OCI-LY3 (cell line): ENCODE measurements around the gene HHLA2.

Source experiments
- H2AFZ ChIP-seq: fragments of 200-600, 300-600 bp; shearing (Covaris generic); 2 replicates; pipeline ENCODE4 v1.6.0; 2014; ENCODE audit warnings: antibody characterized with exemption, low read depth, low read length
- H3K27ac ChIP-seq: fragments of 200-600, 300-600 bp; sonication (generic); 2 replicates; pipeline ENCODE4 v1.5.1; 2014; ENCODE audit warnings: mild to moderate bottlenecking, low read length, moderate library complexity, mixed read lengths
- H3K27me3 ChIP-seq: fragments of 200-600, 300-600 bp; sonication (generic); 2 replicates; pipeline ENCODE4 v1.6.1; 2014; ENCODE audit warnings: low read depth, low read length, mixed read lengths
- H3K36me3 ChIP-seq: fragments of 200-600, 300-600 bp; sonication (generic); replicated peaks from 2 replicates; pipeline ENCODE3; 2014; ENCODE audit warnings: low read depth, low read length, mixed read lengths
- H3K4me1 ChIP-seq: fragments of 300-600, 200-600 bp; sonication (generic); 2 replicates; pipeline ENCODE4 v1.6.1; 2014; ENCODE audit warnings: low read length, mixed read lengths
- H3K4me2 ChIP-seq: fragments of 200-600, 300-600 bp; sonication (generic); 2 replicates; pipeline ENCODE4 v1.6.1; 2014; ENCODE audit warnings: low read length, mixed read lengths
- H3K4me3 ChIP-seq: fragments of 300-600, 200-600 bp; sonication (generic); 2 replicates; pipeline ENCODE4 v1.5.1; 2014; ENCODE audit warnings: antibody characterized with exemption, mild to moderate bottlenecking, low read length, moderate library complexity
- H3K79me2 ChIP-seq: fragments of 300-600, 200-600 bp; shearing (Covaris generic); 2 replicates; pipeline ENCODE4 v1.6.1; 2014; ENCODE audit warnings: mild to moderate bottlenecking, low read length, mixed read lengths
- H3K9ac ChIP-seq: fragments of 300-600, 200-600 bp; shearing (Covaris generic); 2 replicates; pipeline ENCODE4 v1.6.0; 2014; ENCODE audit warnings: mild to moderate bottlenecking, low read length, moderate library complexity
- H3K9me3 ChIP-seq: fragments of 200-600, 300-600 bp; shearing (Covaris generic); 2 replicates; pipeline ENCODE4 v1.6.1; 2014; ENCODE audit warnings: low read length, mixed read lengths; ENCODE audit not compliant: insufficient read depth
- H4K20me1 ChIP-seq: fragments of 200-600, 300-600 bp; sonication (generic); 2 replicates; pipeline ENCODE4 v1.6.1; 2016; ENCODE audit warnings: low read length, mixed read lengths; ENCODE audit not compliant: insufficient read depth
- CTCF ChIP-seq: fragments of 200-600, 300-600 bp; sonication (generic); IDR thresholded peaks from 2 replicates; pipeline ENCODE4 v1.5.1; 2014; ENCODE audit warnings: antibody characterized with exemption, low read length, low read depth
- EZH2phosphoT487 ChIP-seq: fragments of 200-600 bp; shearing (Covaris generic); IDR thresholded peaks from 2 replicates; pipeline ENCODE4 v1.6.1; 2018; ENCODE audit warnings: antibody characterized with exemption, mixed run types, low read depth

The HHLA2 gene

DNA sequence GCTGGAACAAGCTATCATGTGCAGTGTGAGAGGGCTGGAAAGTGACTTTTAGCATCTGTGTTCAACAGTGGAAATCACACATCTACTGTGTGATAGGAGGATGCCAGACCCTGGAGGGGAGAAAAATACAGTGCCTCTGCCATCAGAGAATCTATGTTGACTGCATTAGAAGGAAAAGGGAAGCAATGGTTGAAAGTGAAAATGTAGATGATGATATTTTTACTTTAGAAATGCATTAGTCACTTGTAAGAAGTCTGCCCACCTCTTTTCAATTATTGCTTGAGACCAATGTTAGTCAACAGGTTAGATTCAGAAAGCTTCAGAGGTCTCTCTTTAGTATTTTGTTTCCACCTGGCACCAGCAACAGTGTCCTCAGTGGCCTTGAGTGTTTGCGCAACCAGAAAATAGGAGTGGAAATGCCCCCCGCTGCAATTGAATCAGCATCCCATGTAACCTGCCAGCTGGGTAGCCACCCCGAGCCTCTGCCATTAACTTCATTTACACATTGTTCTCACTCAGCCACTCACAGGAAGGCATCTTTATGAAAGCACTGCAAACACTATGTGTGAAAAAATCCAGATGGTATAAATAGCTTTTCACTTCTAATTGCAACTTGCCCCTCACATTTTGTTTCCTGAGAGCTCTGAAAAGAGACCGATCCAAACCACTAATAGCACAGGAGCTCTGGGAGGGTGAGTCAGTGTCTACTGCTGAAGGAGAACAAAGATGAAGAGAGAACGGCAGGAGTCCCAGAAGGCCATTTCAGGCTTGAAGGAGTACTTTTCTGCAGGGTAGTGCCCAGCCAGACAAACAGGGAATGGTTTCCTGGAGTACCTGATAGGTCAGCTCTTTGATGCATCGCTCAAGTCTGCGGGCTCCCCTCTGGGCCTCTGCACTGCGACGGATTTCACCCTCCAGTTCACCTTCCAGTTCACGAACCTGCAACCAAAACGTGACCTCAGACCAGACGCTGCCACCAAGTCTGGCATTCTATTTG is 92.1 kb downstream of the HHLA2 start:
- Histone ChIP-seq H3K79me2 (no peaks in the 10 kb centered on the region), H3K36me3 (no peaks in the 10 kb centered on the region), H3K27me3 (peaks cover 26% of the 10 kb centered on the region; the same call in 1 of the 2 replicates), H3K4me2 (peak overlapping the region; percentile 91), H2AFZ (0 out of 2 replicates have a peak overlapping the region, but pooled peaks have one; percentile 33), H3K4me1 (peaks cover 47% of the 10 kb centered on the region), H4K20me1 (no peaks in the 10 kb centered on the region), H3K9ac (peak overlapping the region; percentile 14; the same call in 1 of the 2 replicates), H3K9me3 (no peaks in the 10 kb centered on the region), H3K4me3 (peak overlapping the region; percentile 68), H3K27ac (peak overlapping the region; percentile 25; the same call in 1 of the 2 replicates)
- TF ChIP-seq CTCF = no peak
- TF ChIP-seq EZH2phosphoT487 = no peak

DNA sequence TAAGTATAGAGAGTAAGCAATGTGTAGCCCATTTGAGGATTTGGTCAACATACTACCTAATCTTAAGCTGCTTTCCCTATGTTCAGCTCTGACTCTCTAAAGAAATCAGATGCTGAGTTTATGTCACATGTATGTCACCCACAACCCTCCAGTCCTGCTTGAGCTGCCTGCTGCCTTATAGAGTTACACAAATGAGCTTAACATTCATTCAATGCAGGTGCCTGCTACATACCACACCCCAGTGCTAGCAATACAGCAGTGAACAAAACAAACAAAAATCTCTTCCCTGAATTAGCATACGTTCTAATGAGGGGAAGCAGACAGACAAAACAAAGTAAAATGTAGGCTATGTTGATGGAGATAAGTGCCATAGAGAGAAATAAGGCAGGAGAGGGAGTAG is 93.0 kb downstream of the HHLA2 start:
- Histone ChIP-seq H3K9me3 (no peaks in the 10 kb centered on the region), H3K36me3 (no peaks in the 10 kb centered on the region), H3K4me2 (peak overlapping the region; percentile 91), H3K79me2 (no peaks in the 10 kb centered on the region), H4K20me1 (no peaks in the 10 kb centered on the region), H3K4me3 (peak overlapping the region; percentile 68), H2AFZ (no peak overlapping the region), H3K4me1 (peaks cover 47% of the 10 kb centered on the region), H3K27ac (no peak overlapping the region), H3K27me3 (peaks cover 26% of the 10 kb centered on the region; the same call in 1 of the 2 replicates), H3K9ac (no peak overlapping the region)
- no peak for TF ChIP-seq CTCF
- TF ChIP-seq EZH2phosphoT487 = no peak

DNA sequence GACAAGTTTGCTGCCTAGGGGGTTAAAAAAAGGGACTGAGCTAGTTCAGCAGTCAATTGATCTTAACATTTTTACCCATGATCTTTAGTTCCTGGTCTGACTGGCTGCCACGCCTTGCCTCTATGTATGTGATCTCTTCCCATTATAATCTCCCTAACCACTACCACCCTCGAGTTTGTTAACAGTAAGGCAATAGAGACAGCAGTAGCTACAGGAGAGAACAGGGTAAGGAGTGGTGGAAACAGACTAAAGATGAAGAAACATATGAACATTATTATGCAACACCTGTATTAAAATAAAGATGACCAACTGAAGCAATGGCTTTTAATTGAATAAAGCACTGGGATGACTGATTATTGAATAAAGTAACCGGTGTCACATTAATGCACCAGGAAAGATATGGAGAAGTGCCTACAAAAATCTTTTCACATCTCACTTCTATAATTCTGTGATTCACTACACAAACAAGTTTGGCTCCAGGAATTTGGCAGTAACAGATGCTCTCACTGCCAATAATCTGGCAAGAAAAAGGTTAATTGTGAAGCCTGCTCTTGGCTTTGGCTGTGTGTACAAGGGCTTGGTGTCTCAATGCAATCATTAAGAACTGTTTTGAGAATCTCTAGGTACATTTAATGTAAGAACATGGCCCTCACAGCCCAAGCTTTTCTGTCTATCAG is 95.7 kb downstream of the HHLA2 start:
- Histone ChIP-seq H4K20me1 (no peaks in the 10 kb centered on the region), H2AFZ (no peak overlapping the region), H3K4me3 (no peak overlapping the region), H3K9ac (no peak overlapping the region), H3K9me3 (no peaks in the 10 kb centered on the region), H3K79me2 (no peaks in the 10 kb centered on the region), H3K4me1 (peaks cover 29% of the 10 kb centered on the region), H3K4me2 (no peak overlapping the region), H3K36me3 (no peaks in the 10 kb centered on the region), H3K27ac (no peak overlapping the region), H3K27me3 (peaks cover 18% of the 10 kb centered on the region; the same call in 1 of the 2 replicates)
- TF ChIP-seq CTCF = no peak
- no peak for TF ChIP-seq EZH2phosphoT487
